Fibroblast of pulmonary artery (primary cell): ENCODE data around the gene PRR33.
A peak's percentile ranks its signal among the peaks of the same experiment; 100 is the strongest.

Experiments
- DNase-seq: peaks from one replicate; pipeline ENCODE4 v3.0.0-alpha.2; 2010; ENCODE audit warnings: low read depth
- H3K4me3 ChIP-seq: replicated peaks from 2 replicates; pipeline ENCODE4 v1.5.1; 2011; ENCODE audit warnings: low read depth, mild to moderate bottlenecking, control low read depth, low read length, moderate library complexity
- CTCF ChIP-seq: IDR thresholded peaks from 2 replicates; pipeline ENCODE4 v1.5.1; 2011; ENCODE audit warnings: mild to moderate bottlenecking, control low read depth, low read length, inconsistent platforms; ENCODE audit errors: missing control alignments

The PRR33 gene

DNA sequence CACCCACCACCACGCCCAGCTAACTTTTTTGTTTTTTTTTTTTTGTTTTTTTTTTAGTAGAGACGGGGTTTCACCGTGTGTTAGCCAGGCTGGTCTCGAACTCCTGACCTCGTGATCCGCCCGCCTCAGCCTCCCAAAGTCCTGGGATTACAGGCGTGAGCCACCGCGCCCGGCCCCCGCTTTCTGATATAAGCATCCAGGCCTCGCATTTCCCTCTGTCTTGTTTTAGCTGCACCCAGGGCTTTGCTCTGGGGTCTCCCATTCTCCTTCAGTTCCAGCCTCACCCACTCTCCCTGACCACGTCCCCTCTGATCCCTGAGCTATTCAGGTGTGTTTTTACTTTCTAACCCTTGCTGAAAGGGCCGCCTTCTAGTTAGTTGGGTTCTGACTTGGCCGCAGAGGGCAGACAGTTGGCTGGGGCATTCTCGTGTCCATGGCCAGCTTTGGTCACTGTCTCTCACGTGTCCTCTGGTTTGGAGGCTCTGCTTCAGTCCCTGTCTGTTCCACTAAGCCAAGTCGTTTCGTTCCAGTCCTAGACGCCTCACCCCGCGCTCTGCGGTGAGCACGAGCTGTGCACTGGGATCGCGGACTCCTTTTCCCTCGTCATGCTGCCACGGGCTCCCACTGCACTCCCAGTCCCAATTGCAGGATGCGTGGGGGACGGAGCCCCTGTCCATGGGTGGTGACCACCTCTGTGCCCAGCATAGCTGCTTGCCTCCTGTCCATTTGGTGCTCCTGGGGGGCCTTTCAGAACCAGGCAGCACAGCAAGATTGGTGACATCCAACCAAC, 21.8 kb upstream of the PRR33 start:
- no peak for DNase-seq
- TF ChIP-seq CTCF, result no peak
- H3K4me3 ChIP-seq, result no peak overlapping the region

- no peak for TF ChIP-seq CTCF
- H3K4me3 ChIP-seq, result no peak overlapping the region
- DNase-seq, result no peak
These were observed 20.7 kb upstream of the PRR33 start for GRCh38 chr11:1912289-1912878.

DNA sequence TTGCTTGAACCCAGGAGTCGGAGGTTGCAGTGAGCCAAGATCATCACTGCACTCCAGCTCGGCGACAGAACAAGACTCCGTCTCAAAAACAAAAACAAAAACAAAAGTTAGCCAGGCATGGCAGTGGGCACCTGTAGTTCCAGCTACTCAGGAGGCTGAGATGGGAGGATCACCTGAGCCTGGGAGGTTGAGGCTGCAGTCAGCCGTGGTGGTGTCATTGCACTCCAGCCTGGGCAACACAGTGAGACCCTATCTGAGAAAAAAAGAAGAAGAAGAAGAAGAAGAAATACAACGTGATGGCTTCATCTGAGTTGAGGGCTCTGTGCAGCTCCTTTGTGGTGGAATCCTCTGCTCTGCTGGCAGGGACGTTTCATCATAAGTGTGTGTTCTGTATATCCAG, 17.8 kb upstream of the PRR33 start:
- no peak overlapping the region for H3K4me3 ChIP-seq
- TF ChIP-seq CTCF, result no peak

DNA sequence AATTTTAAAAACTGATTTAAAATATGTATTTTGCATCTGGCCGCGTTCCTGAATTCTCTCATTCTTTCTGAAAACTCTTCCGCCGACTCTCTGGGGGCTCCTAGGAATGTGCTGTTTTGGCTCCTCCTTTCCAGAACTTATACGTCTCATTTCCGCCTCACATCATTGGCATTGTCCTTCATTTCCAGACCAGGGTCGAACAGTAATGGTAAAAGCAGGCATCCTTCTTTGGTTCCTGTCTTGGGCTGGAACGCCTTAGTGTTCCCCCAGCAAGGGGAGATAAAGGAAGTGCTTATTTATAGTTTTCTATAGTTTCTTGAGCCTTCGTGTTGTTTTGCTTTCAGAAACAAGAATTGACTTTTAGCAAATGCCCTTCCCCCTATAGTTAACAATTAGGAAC, 16.9 kb upstream of the PRR33 start:
- TF ChIP-seq CTCF, result no peak
- peak; percentile 83 for DNase-seq
- H3K4me3 ChIP-seq, result no peak overlapping the region

More for the DNA sequence above, 17.8 kb upstream of the PRR33 start:
- DNase-seq, result no peak

DNA sequence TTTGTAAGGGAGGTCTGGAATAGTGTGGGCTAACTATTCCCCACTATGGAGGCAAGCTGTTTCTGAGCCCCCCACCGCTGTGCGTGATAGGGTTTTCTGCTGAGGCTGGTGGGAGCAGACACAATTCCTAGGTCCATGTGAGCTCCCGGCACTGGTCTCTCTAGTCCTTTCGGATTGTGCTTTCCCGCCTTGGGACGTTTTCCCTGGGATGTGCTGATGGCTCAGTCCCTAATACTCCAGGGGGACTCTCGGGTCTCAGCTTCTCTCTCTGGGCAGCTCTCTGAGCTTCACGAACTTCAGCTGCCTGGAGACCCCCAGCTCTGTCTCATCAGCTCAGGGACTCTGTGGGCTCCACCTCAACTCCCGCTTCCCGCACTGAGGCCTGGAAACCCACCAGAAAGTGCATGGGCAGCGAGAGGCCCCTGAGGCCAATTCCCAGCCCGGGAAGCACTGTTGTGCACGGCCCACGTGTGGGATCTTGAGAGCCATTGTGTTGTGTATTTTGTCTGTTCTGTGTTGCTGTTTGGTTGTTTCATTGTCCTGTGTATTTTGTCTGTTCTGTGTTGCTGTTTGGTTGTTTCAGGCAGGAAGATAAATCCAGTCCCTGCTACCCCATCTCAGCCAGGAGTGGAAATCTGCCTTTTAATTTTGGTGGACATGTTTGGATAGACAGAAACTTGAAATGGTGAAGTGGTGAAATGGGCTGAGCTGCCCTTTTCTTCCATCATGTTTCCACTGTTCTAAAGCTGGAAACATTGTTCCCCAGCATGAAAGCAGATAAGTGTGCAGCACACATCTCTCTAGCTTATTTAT, 15.1 kb upstream of the PRR33 start:
- TF ChIP-seq CTCF, result no peak
- DNase-seq, result no peak
- no peak overlapping the region for H3K4me3 ChIP-seq

DNA sequence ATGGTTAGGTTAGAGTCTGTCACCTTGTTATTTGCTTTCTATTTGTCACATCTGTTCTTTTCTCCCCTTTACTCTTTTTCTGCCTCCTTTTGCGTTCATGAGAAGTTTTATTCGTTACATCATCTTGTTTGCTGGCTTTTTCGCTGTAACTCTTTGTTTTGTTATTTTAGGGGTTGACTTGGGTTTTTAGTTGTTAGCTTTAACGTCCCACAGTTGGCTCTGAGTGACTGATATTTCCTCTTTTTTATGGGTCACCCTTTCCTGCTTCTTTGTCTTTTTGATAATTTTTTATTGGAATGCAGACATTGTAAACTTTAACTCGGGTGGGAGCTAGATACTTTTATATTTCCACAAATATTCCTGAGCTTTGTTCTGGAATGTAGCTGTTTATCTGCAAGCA, 14.5 kb upstream of the PRR33 start:
- TF ChIP-seq CTCF, result no peak
- peak; percentile 20 for DNase-seq
- H3K4me3 ChIP-seq, result no peak overlapping the region
